Subcutaneous adipose tissue (tissue), 4 donors: ENCODE measurements around the gene GRK6. TPM values are rescaled to one million over a fixed set of nuclear protein-coding genes. Genes with fewer than 3 reads are reported as not detected.

Experiments used
- CTCF ChIP-seq: fragments of 450-650 bp; IDR thresholded peaks from one replicate; pipeline ENCODE4 v1.5.1; 2016; ENCODE audit warnings: low read depth, mild to moderate bottlenecking, control low read depth, antibody characterized with exemption, moderate library complexity
- total RNA-seq, 4 donors: library from RNA; depleted of rRNA; stranded (reverse); fragments of >200 nt; gene quantifications; one replicate each; pipeline ENCODE4 v1.1.0, GENCODE V29; 2016

GRK6 gene
- total RNA-seq, 4 donors from 2014 or later = 9.3 to 22.6 (median 19.7) TPM

DNA sequence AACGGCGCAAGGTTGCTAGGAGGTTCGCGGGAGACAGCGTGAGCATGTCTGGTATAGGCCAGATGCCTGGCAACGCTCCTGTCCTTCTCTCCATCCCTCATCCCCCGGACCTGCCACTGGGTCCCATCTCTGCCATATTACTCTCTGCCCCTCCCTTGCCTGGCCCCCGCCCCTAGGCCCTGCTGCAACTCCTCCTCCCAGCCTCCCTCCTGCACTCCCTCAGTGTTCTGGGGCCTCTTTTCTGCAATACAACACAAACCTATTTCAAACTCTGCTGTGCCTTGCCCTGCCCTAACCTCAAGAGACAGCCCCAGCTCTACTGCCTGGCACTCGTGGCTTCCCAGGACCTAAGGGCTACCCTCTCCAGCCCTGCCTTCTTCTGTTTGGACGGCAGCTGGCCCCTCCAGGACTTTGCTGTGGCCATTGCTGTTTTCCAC is 55.9 kb downstream of the GRK6 start:
- no peak for TF ChIP-seq CTCF

GRCh38 chr5:177483042-177483441 is 56.6 kb downstream of the GRK6 start:
- TF ChIP-seq CTCF = no peak

DNA sequence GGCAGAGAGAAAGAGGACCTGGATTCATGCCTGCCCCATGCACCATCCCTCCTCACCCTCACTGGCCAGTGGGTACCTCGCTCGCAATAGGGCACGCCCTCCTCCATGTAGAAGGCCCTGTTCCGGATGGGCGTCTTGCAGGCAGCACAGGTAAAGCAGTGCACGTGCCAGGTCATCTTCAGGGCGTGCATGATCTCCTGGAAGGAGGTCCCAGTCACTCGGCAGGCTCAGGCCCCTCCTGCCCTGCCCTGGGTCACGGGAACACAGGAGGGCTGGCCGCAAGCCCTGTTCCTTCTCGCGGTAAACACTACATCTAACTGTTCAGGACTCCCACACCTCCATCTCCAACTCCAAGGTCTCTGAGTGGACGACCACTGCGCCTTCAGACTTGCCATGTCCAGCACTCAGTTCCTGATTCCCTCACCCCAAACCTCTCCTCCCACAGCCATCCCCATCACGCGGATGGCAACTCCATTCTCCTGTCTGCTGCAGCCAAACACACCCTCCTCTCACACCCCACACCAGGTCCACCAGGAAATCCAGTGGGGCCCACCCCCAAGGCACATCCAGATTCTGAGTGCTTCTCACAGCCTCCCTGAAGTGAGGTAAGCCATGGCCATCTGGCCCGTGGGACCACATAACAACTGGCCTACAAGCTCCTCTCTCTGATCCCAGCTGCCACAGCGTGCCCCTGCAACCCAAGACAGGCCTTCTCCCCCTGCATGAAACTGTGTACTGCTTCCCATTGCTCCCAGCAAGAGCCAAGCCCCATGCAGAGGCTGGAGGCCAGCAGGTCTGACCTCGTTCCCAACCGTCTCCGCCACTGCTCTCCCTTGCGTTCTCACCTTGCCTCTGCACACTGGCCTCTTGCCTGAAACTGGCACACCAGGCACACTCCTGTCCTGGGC is 57.8 kb downstream of the GRK6 start:
- no peak for TF ChIP-seq CTCF

- TF ChIP-seq CTCF = no peak
Observed at GRCh38 chr5:177484902-177485549, 58.5 kb downstream of the GRK6 start.

GRCh38 chr5:177486256-177486655 is 59.8 kb downstream of the GRK6 start:
- TF ChIP-seq CTCF = no peak

DNA sequence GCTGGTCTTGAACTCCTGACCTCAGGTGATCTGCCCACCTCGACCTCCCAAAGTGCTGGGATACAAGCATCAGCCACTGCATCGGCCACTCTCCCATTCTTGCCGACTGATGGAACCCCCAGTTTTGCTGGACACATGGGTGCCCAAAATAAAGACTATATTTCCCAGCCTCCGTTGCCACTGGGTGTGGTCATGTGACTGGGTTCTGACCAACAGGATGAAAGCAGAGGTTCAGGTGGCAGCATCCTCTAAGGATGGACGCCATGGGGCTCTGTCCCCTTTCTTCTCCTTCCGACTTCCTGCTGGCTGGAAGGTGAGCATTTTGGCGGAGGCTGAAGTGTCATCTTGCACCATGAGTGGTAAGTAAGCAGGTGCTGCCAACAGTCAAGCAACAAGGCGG is 60.7 kb downstream of the GRK6 start:
- TF ChIP-seq CTCF = no peak

DNA sequence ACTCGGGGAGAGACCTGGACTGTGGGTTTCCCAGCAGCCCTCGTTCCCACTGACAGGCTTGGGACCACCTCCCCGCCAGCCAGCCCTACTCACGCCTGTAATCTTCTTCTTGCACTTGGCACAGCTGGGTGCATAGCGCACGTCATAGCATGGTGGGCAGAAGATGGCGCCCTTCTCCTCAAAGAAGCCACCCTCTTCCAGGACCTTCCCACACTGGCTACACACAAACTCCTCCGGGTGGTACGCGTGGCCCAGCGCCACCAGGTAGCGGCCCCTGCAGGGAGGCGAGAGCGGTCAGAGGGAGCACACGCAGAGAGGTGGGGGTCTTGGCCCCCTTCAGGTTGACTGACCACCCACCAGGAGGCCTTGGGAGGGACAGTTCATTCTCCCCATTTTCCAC is 61.5 kb downstream of the GRK6 start:
- TF ChIP-seq CTCF = no peak
